Measurements from ENCODE around the gene ZNF268. TPM values are rescaled to one million over a fixed set of nuclear protein-coding genes. Genes with fewer than 3 reads are reported as not detected.
A peak's percentile ranks its signal among the peaks of the same experiment; 100 is the strongest.

ZNF268 gene
- total RNA-seq, 1 experiment from 2014 or later = 12.2 TPM

- Histone ChIP-seq H3K4me3 (replicated peaks in 1 of 2; ENCODE audit: low read depth in 1 of 2, low read length in 2 of 2) (no peak overlapping the region), H3K79me2 (ENCODE audit: insufficient read depth, low read length) (no peaks in the 10 kb centered on the region), H3K27ac (ENCODE audit: low read depth, low read length) (no peak overlapping the region), H3K4me2 (ENCODE audit: low read length) (no peak overlapping the region), H3K9ac (ENCODE audit: low read length) (no peak overlapping the region), H3K36me3 (ENCODE audit: control insufficient read depth in 1 of 2, insufficient read depth in 2 of 2, low read length in 2 of 2) (peaks cover 2 to 25% of the 10 kb centered on the region in 2 experiments; a peak in 2 of 4 replicates), H3K27me3 (ENCODE audit: insufficient read depth, low read length) (no peaks in the 10 kb centered on the region), H3K4me1 (ENCODE audit: control insufficient read depth in 1 of 2, insufficient read depth in 2 of 2, low read length in 2 of 2) (no peaks in the 10 kb centered on the region), H3K9me3 (ENCODE audit: control insufficient read depth in 1 of 2, insufficient read depth in 1 of 2, low read depth in 1 of 2, low read length in 2 of 2) (peaks cover 52 to 60% of the 10 kb centered on the region in 2 experiments), H3K9me2 (ENCODE audit: insufficient read depth) (no peaks in the 10 kb centered on the region), H2AFZ (ENCODE audit: low read depth, low read length, poor library complexity, severe bottlenecking) (no peak overlapping the region), H4K20me1 (ENCODE audit: insufficient read depth) (no peaks in the 10 kb centered on the region)
- DNase-seq (ENCODE audit: low read depth, low spot score) = no peak
- TF ChIP-seq ZNF274 (IDR thresholded peaks at IDR 0.05; ENCODE audit: low read depth, low read length) (peak; percentile 99), SP1 (IDR thresholded peaks at IDR 0.05; ENCODE audit: low read depth) (no peak), CEBPB (IDR thresholded peaks at IDR 0.05; ENCODE audit: low read depth) (no peak)
- no peak for ATAC-seq
- CTCF ChIA-PET = no interaction called here
- no TSS peak for BruUV-seq (replicated peaks)
- intact Hi-C loops (cut with micrococcal nuclease) = no loop called here
- RAD21 ChIA-PET (ENCODE audit: low non-redundant PET in 1 of 2, low total read pairs in 2 of 2, uncharacterized antibody in 2 of 2, unreplicated experiment in 2 of 2) = no interaction called here
- POLR2A ChIA-PET = no interaction called here
These were observed 22.3 kb downstream of the ZNF268 start for GRCh38 chr12:133203344-133204263.

GRCh38 chr12:133204264-133204603 is 22.9 kb downstream of the ZNF268 start:
- H3K27me3 ChIP-seq (ENCODE audit: insufficient read depth, low read length) = no peaks in the 10 kb centered on the region
- intact Hi-C loops (cut with micrococcal nuclease) = no loop called here
- H4K20me1 ChIP-seq (ENCODE audit: insufficient read depth) = no peaks in the 10 kb centered on the region
- RAD21 ChIA-PET (ENCODE audit: low non-redundant PET in 1 of 2, low total read pairs in 2 of 2, uncharacterized antibody in 2 of 2, unreplicated experiment in 2 of 2) = no interaction called here
- CTCF ChIA-PET = no interaction called here
- POLR2A ChIA-PET = no interaction called here
- DNase-seq (ENCODE audit: low read depth, low spot score) (no peak), ATAC-seq (no peak)
- BruUV-seq (replicated peaks) = TSS peak; percentile 6
- no peak overlapping the region for H3K4me2 ChIP-seq (ENCODE audit: low read length)
- no peak overlapping the region for H3K9ac ChIP-seq (ENCODE audit: low read length)
- H3K9me3 ChIP-seq (ENCODE audit: control insufficient read depth in 1 of 2, insufficient read depth in 1 of 2, low read depth in 1 of 2, low read length in 2 of 2) = peaks cover 52 to 60% of the 10 kb centered on the region in 2 experiments
- H3K4me1 ChIP-seq (ENCODE audit: control insufficient read depth in 1 of 2, insufficient read depth in 2 of 2, low read length in 2 of 2) = no peaks in the 10 kb centered on the region
- no peak overlapping the region for H3K4me3 ChIP-seq (replicated peaks in 1 of 2; ENCODE audit: low read depth in 1 of 2, low read length in 2 of 2)
- H3K27ac ChIP-seq (ENCODE audit: low read depth, low read length) = no peak overlapping the region
- TF ChIP-seq MAX (IDR thresholded peaks at IDR 0.05) = no peak
- TF ChIP-seq CEBPB (IDR thresholded peaks at IDR 0.05; ENCODE audit: low read depth) = no peak
- TF ChIP-seq ELF1 (IDR thresholded peaks at IDR 0.05; ENCODE audit: borderline replicate concordance, low read depth) = no peak
- no peak for TF ChIP-seq CTCF (IDR thresholded peaks at IDR 0.05 in 2 of 3, conservative IDR thresholded peaks at IDR 0.05 in 1 of 3; ENCODE audit: borderline replicate concordance in 1 of 3, insufficient read depth in 1 of 3, low read depth in 2 of 3, low read length in 2 of 3)
- TF ChIP-seq RAD21 (IDR thresholded peaks at IDR 0.05; ENCODE audit: low read depth) = no peak
- no peak for TF ChIP-seq ZBTB33 (IDR thresholded peaks at IDR 0.05; ENCODE audit: extremely low read depth, insufficient replicate concordance, low read length)
- TF ChIP-seq EZH2 (IDR thresholded peaks at IDR 0.05) = no peak
- TF ChIP-seq REST (IDR thresholded peaks at IDR 0.05; ENCODE audit: low read depth) = no peak
- TF ChIP-seq FOSL1 (IDR thresholded peaks at IDR 0.05; ENCODE audit: low read depth) = no peak
- H2AFZ ChIP-seq (ENCODE audit: low read depth, low read length, poor library complexity, severe bottlenecking) = no peak overlapping the region
- H3K9me2 ChIP-seq (ENCODE audit: insufficient read depth) = no peaks in the 10 kb centered on the region
- no peaks in the 10 kb centered on the region for H3K79me2 ChIP-seq (ENCODE audit: insufficient read depth, low read length)
- H3K36me3 ChIP-seq (ENCODE audit: control insufficient read depth in 1 of 2, insufficient read depth in 2 of 2, low read length in 2 of 2) = peaks cover 2 to 25% of the 10 kb centered on the region in 2 experiments; a peak in 2 of 4 replicates

Measured in HCT116 (cell line).